Tibial nerve (tissue), 4 donors: ENCODE results near the gene EMB. TPM values are rescaled to one million over a fixed set of nuclear protein-coding genes. Genes with fewer than 3 reads are reported as not detected.
"Not testable (repeated sequence)": the region's sequence is repeated elsewhere in the genome, so short reads cannot be mapped to it uniquely, and the experiment has no call there.

Experiments
- DNase-seq, 2 donors: peaks; one replicate each; pipeline ENCODE4 v3.0.0-alpha.2; 2019; ENCODE audit warnings: low spot score in 2 of 2
- H3K27ac ChIP-seq, 4 donors: fragments of 200-600 bp; sonication (generic) in 3 of 4; one replicate each; pipeline ENCODE4 v1.5.1; 2017 to 2019; ENCODE audit warnings: mild to moderate bottlenecking in 1 of 4
- H3K27me3 ChIP-seq, 2 donors: fragments of 200-600 bp; sonication (generic) in 1 of 2; one replicate each; pipeline versions ENCODE4 v1.5.1 to v1.6.0; 2017 to 2019
- H3K36me3 ChIP-seq, 3 donors: fragments of 200-600 bp; sonication (generic); one replicate each; pipeline ENCODE4 v1.5.1; 2018 to 2019
- H3K4me1 ChIP-seq, 4 donors: fragments of 200-600 bp; sonication (generic) in 3 of 4; one replicate each; pipeline ENCODE4 v1.5.1; 2017 to 2019
- H3K4me3 ChIP-seq, 4 donors: fragments of 200-600 bp; sonication (generic) in 3 of 4; one replicate each; pipeline ENCODE4 v1.5.1; 2017 to 2019; ENCODE audit warnings: mild to moderate bottlenecking in 1 of 4, moderate library complexity in 1 of 4
- H3K9me3 ChIP-seq, 4 donors: fragments of 200-600 bp; sonication (generic) in 3 of 4; one replicate each; pipeline ENCODE4 v1.5.1; 2017 to 2019
- CTCF ChIP-seq, 5 experiments: fragments of 200-600 bp in 3 of 5; fragments of 450-650 bp in 2 of 5; sonication (generic) in 3 of 5; IDR thresholded peaks; one replicate each; pipeline ENCODE4 v1.5.1; 2016 to 2019; ENCODE audit warnings: antibody characterized with exemption in 5 of 5, mild to moderate bottlenecking in 3 of 5, moderate library complexity in 2 of 5
- EP300 ChIP-seq, 2 donors: sonication (generic); formaldehyde crosslinking; IDR thresholded peaks; one replicate each; pipeline ENCODE4 v1.6.1; 2017; ENCODE audit warnings: antibody characterized with exemption in 2 of 2, mild to moderate bottlenecking in 1 of 2
- POLR2A ChIP-seq, 2 donors: fragments of 450-650 bp; IDR thresholded peaks; one replicate each; pipeline ENCODE4 v1.6.1; 2017; ENCODE audit warnings: antibody characterized with exemption in 2 of 2, mild to moderate bottlenecking in 2 of 2, moderate library complexity in 2 of 2
- WGBS, 2 donors: methylation state at CpG; one replicate each; pipeline ENCODE4 v1.1.5; 2018; 5-methylcytosine and 5-hydroxymethylcytosine counted together
- total RNA-seq, 4 donors: library from RNA; depleted of rRNA; stranded (reverse); fragments of >200 nt; gene quantifications; one replicate each; pipeline ENCODE4 v1.1.0, GENCODE V29; 2016

EMB gene
- total RNA-seq, 4 donors from 2014 or later = 6.3 to 14.7 (median 8.3) TPM

DNA sequence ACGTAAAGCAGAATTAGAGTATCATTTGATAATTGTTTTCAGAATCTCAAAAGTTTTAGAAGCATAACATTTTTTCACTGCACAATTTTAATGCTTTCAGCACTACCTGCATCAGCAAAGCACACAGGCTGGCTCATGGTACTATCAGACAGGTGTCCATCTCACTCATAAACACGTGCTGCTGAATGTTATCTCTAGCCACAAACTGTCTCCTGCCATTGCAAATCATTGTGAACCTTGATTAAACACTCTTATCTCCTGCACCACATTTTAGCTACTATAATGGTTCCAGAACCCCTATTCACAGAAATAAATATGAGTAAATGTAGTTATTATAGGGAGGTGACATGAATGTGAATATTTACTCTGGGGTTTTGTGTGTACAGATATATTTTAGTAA is 56.7 kb downstream of the EMB start:
- not testable (repeated sequence) for DNase-seq, H3K4me3 ChIP-seq, H3K36me3 ChIP-seq, H3K4me1 ChIP-seq, H3K27me3 ChIP-seq, H3K27ac ChIP-seq, H3K9me3 ChIP-seq
- WGBS, 2 donors = 66 to 67% methylated on average over 2 of the region's 2 CpGs

DNA sequence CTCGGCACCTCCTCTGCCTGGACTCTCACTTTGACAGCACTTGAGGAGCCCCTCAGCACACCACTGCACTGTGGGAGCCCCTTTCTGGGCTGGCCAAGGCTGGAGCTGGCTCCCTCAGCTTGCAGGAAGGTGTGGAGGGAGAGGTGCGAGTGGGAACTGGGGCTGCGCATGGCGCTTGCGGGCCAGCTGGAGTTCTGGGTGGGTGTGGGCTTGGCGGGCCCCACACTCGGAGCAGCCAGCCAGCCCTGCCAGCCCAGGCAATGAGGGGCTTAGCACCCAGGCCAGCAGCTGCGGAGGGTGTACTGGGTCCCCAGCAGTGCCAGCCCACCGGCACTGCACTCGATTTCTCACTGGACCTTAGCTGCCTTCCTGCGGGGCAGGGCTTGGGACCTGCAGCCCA is 64.4 kb downstream of the EMB start:
- H3K36me3 ChIP-seq, H3K9me3 ChIP-seq, DNase-seq, H3K27me3 ChIP-seq, H3K4me1 ChIP-seq, H3K27ac ChIP-seq, H3K4me3 ChIP-seq: not testable (repeated sequence)
- 91 to 93% methylated on average over 11 of the region's 11 CpGs for WGBS, 2 donors

- H3K36me3 ChIP-seq, H3K27ac ChIP-seq, DNase-seq, H3K27me3 ChIP-seq, H3K4me1 ChIP-seq, H3K4me3 ChIP-seq: not testable (repeated sequence)
- 87 to 88% methylated on average over 16 of the region's 16 CpGs for WGBS, 2 donors
- peaks cover 0 to 24% (median 0%) of the 10 kb centered on the region in 4 donors for H3K9me3 ChIP-seq
These were observed 71.6 kb downstream of the EMB start for GRCh38 chr5:50369287-50370033.

DNA sequence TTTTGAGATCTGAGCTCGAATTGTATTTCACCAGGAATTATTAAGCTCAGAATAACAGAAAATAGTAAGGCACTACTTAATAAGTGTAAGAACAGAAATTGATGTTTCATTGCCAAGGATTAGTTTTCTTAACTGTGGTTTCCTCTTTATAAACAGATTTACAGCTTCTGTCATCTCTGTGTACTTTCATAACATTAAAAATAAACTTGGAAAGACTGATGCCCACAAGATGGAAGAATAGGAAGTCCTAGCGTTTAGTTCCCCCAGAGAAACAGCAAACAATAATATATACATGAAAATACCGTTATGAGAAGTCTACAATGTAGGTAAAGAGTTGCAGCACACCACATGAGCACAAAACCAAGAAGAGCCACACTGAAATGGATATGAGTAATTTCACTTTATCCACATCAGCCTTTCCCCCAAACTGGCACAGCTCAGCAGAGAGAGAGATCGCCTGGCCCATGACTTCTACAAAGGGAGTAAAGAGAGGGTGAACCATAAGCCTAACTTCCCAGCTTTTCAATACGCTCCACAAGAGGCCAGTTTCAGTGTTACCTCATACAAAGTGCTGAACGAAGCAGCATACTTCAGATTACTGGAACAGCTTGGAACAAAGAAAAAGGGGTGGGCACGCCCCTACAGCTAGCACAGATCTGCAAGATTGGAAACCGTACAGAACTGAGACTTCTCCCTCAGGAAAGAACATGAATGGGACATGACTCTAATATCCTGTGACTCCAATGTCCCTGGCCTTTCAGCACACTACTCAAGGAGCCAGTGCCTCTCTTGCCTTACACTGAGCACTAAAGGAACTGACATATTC is 75.4 kb downstream of the EMB start:
- Histone ChIP-seq H3K27me3 (no peaks in the 10 kb centered on the region), H3K36me3 (no peaks in the 10 kb centered on the region), H3K4me1 (no peaks in the 10 kb centered on the region), H3K27ac (peak overlapping the region in 1 of 4 donors; percentile 9), H3K9me3 (peaks cover 0 to 24% (median 0%) of the 10 kb centered on the region in 4 donors), H3K4me3 (no peak overlapping the region)
- WGBS, 2 donors = 59 to 65% methylated on average over 8 of the region's 8 CpGs
- peak in 1 of 2 donors; percentile 56 for TF ChIP-seq EP300 (IDR thresholded peaks at IDR 0.05)
- no peak for TF ChIP-seq CTCF (IDR thresholded peaks at IDR 0.05)
- peak in 1 of 2 donors; percentile 12 for DNase-seq

DNA sequence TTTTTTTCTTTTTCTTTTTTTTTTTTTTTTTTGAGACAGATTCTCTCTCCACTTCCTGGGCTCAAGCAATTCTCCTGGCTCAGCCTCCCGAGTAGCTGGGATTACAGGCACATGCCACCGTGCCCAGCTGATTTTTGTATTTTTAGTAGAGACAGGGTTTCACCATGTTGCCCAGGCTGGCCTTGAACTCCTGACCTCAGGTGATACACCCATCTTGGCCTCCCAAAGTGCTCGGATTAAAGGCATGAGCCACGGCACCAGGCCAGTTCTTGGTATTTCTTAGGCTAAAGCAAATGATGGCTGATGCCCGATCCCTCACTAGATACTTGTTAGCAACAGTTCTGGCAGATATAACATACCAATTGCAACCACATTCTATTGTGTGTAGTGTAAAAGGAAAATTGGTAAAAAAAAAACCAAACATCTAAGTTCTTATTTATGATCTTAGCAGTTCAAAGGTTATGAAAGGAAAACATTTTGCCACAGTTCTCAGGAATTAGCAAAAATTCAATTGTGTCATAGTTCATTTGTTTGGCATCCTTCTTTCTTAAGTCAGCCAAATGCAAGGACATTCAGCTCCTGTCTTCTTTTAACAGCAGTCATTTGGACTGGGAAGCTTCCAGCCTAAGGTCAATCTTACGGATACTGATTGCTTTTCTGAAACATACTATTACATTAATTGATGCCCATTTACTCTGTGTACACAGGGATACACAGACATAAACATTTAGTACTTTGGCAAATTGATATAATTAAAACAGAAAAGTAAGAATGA is 76.4 kb downstream of the EMB start:
- not testable (repeated sequence) for DNase-seq, H3K27me3 ChIP-seq, H3K4me3 ChIP-seq, H3K36me3 ChIP-seq, H3K27ac ChIP-seq, H3K4me1 ChIP-seq
- 69 to 80% methylated on average over 6 of the region's 6 CpGs for WGBS, 2 donors
- H3K9me3 ChIP-seq = peaks cover 0 to 24% (median 0%) of the 10 kb centered on the region in 4 donors

GRCh38 chr5:50359187-50359586 is 81.9 kb downstream of the EMB start:
- Histone ChIP-seq H3K4me3 (no peak overlapping the region), H3K4me1 (no peaks in the 10 kb centered on the region), H3K9me3 (no peaks in the 10 kb centered on the region), H3K27ac (no peak overlapping the region), H3K36me3 (no peaks in the 10 kb centered on the region), H3K27me3 (no peaks in the 10 kb centered on the region)
- no peak for TF ChIP-seq CTCF (IDR thresholded peaks at IDR 0.05)
- no peak for DNase-seq

DNA sequence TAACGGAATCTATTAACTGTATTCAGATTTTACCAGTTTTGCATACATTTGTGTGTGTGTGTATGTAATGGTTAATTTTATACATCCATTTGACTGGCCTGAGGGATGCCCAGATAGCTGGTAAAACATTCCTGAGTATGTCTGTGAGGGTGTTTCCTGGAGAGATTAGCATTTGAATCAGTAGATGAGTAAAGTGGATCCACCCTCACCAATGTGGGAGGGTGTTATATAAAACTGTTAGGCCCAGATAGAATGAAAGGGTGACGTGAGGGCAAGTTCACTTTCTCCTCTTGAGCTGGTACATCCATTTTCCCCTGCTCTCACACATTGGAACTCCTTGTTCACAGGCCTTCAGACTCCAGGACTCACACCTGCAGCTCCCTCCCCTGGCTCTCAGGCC is 88.7 kb downstream of the EMB start:
- H3K27me3 ChIP-seq = no peaks in the 10 kb centered on the region
- TF ChIP-seq CTCF (IDR thresholded peaks at IDR 0.05) (no peak), POLR2A (IDR thresholded peaks at IDR 0.05) (no peak), EP300 (IDR thresholded peaks at IDR 0.05) (no peak)
- no peak overlapping the region for H3K27ac ChIP-seq
- no peaks in the 10 kb centered on the region for H3K9me3 ChIP-seq
- H3K4me1 ChIP-seq = no peaks in the 10 kb centered on the region
- no peak overlapping the region for H3K4me3 ChIP-seq
- no peaks in the 10 kb centered on the region for H3K36me3 ChIP-seq
- DNase-seq = no peak
- WGBS, 2 donors = 72 to 73% methylated on average over 2 of the region's 2 CpGs
